Ovary (tissue), 3 donors: ENCODE results near the gene CRIM1.

Experiments
- EP300 ChIP-seq: sonication (generic); formaldehyde crosslinking; IDR thresholded peaks from one replicate; pipeline ENCODE4 v1.6.1; 2017; ENCODE audit warnings: antibody characterized with exemption
- POLR2A ChIP-seq: fragments of 450-650 bp; IDR thresholded peaks from one replicate; pipeline ENCODE4 v1.6.1; 2017; ENCODE audit warnings: antibody characterized with exemption, mild to moderate bottlenecking, moderate library complexity
- TF ChIP-seq, protein P1 (sequence below), 3 donors: fragments of 450-650 bp in 2 of 3; fragments of 200-600 bp in 1 of 3; IDR thresholded peaks; one replicate each; pipeline versions ENCODE4 v1.5.1 to v1.8.0; 2016 to 2022; ENCODE audit warnings: antibody characterized with exemption in 3 of 3, mild to moderate bottlenecking in 1 of 3
- donor health status: DM: no; HTN: no; CAD: no.

DNA sequence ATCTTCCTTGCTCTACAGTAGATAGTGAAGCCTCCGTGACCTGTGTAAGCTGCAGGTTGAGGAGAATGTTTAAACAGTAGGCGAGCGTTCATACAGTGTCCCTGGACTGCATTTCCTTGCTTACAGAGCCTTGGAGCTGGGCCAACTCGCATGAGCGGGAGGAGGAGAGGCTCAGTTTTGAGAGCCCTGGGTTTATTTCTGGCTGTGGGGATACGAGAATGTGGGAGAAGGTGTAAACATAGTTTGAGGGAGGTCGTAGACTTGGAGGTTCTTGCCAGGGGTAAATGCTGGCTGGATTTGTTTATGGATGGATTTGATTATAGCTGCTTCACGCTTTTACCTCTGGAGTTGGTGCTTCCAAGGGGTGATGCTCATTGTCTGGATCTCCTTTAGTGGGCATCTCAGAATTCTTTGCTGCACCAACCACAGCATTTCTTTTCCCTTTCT lies 20.8 kb downstream of the CRIM1 start:
- TF ChIP-seq, protein P1, sequence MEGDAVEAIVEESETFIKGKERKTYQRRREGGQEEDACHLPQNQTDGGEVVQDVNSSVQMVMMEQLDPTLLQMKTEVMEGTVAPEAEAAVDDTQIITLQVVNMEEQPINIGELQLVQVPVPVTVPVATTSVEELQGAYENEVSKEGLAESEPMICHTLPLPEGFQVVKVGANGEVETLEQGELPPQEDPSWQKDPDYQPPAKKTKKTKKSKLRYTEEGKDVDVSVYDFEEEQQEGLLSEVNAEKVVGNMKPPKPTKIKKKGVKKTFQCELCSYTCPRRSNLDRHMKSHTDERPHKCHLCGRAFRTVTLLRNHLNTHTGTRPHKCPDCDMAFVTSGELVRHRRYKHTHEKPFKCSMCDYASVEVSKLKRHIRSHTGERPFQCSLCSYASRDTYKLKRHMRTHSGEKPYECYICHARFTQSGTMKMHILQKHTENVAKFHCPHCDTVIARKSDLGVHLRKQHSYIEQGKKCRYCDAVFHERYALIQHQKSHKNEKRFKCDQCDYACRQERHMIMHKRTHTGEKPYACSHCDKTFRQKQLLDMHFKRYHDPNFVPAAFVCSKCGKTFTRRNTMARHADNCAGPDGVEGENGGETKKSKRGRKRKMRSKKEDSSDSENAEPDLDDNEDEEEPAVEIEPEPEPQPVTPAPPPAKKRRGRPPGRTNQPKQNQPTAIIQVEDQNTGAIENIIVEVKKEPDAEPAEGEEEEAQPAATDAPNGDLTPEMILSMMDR (IDR thresholded peaks at IDR 0.05): no peak
- no peak for TF ChIP-seq EP300
- TF ChIP-seq POLR2A: no peak
